Endometrial microvascular endothelial cells (primary cell): ENCODE data around the gene CARD10. TPM values are rescaled to one million over a fixed set of nuclear protein-coding genes. Genes with fewer than 3 reads are reported as not detected.
"Not testable (repeated sequence)": the region's sequence is repeated elsewhere in the genome, so short reads cannot be mapped to it uniquely, and the experiment has no call there.

Experiments used
- in situ Hi-C: cut with HindIII; loops from 2 replicates; pipeline ENCODE4 v1.10.0; 2017; ENCODE audit warnings: low sequenced_read_pairs, low pct_unique_long_range_greater_than_20kb; ENCODE audit errors: inconsistent ontology term
- total RNA-seq: library from RNA; depleted of rRNA; stranded (reverse); fragments of >200 nt; gene quantifications from one replicate; pipeline ENCODE4 v1.2.3, GENCODE V29; 2015; ENCODE audit errors: inconsistent ontology term

Gene CARD10
- total RNA-seq, 1 donor from 2014 or later = 69.6 TPM

DNA sequence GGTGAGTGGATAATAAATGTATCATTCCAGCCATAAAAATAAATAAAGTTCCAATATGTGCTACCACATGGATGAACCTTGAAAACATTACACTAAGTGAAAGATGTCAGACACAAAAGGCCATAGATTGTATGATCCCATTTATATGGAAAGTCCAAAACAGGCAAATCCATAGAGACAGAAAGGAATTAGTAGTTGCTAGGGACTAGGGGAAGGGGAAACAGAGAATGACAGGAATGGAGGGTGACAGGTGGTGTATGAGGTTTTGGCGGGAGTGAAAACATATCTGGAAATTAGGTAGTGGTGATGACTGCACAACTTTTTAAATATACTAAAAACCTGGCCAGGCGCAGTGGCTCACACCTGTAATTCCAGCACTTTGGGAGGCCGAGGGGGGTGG lies 15.2 kb upstream of the CARD10 start:
- in situ Hi-C loops = no loop called here

DNA sequence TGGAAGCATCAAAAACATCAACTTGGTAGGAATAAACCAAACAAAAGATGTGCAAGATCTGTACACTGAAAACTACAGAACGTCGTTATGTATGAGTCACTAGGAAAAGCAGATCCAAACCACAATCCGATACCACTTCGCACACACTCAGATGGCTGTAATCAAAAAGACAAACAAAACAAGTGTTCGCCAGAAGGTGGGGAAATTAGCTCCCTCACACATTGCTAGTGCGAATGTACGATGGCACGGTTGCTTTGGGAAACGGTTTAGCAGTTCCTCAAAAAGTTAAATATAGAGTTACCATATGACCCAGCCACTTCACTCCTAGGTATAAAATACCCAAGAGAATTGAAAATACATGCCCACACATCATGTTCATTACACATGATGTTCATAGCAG lies 14.8 kb upstream of the CARD10 start:
- in situ Hi-C loops = no loop called here

DNA sequence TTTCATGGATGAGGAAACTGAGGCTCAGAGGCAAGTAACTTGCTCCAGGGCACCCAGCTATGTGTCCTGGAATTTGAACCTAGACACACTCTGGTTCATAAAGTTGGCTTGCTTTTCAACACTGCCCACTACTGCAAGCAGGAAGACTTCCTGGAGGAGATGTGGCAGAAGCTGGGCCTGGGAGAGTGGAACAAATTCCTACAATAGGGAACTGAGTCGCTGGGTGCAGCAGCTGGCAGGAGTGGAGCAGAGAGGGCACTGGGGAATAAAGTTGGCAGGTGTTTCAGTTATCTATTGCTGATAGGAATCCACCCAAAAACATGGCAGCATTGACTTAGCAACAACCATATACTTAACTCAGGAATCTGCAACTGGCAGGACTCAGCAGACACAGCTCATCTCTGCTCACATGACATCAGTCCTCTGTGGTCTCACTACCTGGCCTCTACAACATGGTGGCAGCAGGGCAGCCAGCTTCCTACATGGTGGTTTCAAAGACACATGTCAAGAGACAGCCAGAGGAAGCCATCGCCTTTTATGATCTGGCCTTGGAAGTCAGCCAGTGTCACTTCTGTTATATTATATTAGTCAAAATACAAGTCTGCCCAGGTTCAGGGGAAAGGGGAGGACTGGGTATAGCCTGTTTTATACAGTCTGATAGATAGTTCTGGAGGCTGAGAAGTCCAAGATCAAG lies 10.6 kb upstream of the CARD10 start:
- in situ Hi-C loops = no loop called here

DNA sequence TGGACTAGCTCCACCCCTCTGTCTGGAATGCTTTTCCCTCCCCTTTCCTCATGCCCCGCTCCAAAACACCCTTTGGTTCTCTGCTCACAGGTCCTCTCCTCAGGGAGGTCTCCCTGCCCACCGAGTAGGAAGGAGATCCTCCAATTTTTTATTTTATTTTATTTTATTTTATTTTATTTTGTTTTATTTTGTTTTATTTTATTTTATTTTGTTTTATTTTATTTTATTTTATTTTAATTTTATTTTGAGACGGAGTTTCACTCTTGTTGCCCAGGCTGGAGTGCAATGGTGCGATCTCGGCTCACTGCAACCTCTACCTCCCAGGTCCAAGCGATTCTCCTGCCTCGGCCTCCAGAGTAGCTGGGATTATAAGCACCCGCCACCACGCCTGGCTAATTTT lies 8.7 kb upstream of the CARD10 start:
- in situ Hi-C loops = not testable (repeated sequence)

DNA sequence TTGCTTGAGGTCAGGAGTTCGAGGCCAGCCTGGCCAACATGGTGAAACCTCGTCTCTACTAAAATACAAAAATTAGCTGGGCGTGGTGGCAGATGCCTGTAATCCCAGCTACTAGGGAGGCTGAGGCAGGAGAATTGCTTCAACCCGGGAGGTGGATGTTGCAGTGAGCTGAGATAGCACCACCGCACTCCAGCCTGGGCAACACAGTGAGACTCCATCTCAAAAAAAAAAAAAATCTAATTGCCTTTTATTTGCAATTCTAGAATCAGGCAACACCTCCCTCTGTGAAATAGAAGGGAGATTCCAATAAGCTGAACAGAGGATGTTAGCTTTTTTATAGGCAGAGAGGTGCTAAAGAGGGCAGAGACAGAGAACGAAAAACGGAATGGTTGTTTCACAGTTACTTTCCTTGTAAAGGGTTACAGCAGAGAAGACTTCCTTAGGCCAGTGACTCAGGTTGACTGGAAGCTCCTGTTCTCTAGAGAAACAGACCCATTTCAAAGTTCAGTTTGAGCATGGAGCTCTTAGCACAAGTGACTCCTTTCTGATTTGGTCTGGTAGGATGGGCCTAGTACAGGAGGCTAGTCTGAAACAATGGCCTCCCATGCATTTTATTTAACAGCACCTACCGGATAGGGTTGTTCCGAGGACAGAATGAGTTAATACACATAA lies 8.0 kb upstream of the CARD10 start:
- in situ Hi-C loops = not testable (repeated sequence)

DNA sequence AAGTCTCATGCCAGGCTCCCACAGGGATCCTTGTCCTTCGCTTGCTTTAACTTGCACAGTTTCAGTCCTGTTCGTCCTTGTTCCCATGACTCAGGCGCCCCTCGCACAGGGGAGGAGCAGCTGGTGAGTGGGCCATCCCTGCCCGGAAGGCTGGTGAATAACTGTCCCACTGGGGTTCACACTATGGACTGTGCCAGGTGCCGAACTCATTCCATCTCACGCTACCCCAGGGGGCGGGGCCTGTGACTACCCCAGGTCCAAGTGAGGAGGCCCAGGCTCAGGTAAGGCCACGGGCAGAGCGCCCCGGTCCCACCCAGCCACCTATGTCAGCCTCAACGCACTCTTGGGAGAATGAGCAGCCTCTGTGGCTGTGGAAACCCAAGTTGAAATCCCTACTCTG lies 7.2 kb upstream of the CARD10 start:
- in situ Hi-C loops = no loop called here

DNA sequence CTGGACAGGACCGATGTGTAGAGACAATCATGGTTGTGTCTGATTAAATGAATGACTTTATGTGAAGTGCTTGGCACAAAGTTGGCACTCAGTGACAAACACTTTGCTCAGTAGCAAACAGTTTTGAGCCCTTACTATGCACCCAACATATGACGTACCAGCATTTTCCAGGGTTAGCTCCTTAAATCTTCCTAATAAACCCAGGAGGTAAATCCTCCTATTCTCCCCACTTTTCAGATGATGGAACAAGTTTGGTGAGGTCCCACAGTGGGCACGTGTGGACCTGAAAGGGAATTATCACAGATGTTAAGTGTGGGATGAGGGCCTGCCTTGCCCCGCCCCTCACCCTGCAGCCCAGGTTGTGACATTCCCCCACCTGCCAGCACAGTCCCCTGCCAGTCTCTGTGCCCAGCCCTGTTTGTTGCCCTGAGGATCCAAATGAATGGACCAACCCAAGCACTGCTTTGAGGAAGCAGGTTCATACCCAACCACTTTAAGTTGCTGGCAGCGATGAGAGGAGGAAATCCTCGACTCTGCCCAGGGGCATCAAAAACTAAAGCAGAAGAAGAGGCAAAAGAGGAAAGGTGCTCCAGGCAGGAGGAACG lies 6.6 kb upstream of the CARD10 start:
- in situ Hi-C loops = no loop called here

DNA sequence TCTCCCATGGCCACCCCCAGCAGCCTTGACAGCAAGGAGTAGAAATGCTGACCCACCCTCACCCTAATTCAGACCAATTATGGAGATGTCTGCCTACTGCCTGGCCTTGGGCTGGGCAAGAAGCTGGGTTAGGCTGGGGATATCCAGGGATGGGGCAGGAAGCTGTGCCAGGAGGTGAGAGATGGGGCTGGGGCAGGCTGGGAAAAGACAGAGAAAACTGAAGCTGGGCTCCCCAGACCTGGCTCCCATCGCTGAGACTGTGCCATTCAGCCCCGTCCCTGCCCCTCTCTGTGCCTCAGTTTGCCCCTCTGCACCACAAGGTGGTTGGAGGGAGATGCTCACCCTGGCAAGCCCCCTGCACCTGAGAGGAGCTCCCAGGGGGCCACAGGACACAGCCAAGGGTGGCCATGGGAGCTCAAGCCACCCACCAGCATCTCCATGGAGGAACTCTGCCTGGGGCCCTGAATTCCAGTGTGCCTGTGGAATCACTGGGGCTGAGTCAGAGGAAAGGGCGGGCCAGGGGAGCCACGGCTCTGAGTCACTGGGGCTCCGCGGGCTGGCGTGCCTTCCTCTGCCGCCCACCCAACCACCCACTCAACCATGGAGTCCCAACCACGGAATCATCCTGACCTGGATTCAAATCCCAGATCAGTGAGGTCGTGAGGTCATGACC lies 6.0 kb upstream of the CARD10 start:
- in situ Hi-C loops = no loop called here

DNA sequence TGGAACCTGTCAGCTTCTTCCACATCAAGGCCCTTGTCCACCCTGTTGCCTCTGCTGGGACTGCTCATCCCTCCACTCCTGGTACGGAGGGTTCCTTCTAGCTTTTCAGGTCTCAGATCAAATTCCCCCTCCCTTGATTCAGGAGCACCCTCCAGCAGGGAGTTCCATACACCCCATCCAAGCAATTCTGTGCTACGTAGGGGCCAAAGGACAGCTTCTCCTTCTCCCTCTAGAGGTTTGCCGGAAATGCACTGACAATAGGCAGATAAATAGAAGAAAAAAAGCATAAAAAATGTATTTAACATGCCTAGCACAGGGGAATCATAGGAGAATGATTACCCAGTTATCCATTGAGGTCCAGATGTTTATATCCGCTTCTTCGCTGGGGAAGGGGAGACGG lies 3.3 kb upstream of the CARD10 start:
- in situ Hi-C loops = no loop called here

DNA sequence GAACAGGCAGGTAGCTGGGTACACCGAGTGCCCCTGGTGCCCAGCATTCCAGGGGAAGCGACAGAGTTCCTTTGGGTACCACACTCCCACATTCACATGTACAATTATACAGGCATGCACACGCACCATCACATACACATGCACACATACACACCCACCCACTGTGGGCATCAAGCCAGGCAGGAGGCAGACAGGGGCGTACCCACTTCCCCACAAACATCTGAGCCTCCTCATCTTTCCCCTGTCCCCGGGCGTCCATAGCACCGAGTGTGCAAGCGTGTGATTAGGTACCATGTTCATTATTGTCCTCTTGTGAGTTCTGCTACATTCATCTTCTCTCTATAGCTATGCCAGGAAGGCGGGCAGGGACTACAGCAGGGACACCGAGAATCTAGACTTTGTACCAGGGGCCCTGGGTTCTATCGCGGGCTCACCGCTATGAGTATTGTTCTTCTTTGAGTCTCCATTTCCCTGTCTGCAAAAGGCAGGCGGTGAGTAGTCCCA lies 2.1 kb upstream of the CARD10 start:
- in situ Hi-C loops = no loop called here

DNA sequence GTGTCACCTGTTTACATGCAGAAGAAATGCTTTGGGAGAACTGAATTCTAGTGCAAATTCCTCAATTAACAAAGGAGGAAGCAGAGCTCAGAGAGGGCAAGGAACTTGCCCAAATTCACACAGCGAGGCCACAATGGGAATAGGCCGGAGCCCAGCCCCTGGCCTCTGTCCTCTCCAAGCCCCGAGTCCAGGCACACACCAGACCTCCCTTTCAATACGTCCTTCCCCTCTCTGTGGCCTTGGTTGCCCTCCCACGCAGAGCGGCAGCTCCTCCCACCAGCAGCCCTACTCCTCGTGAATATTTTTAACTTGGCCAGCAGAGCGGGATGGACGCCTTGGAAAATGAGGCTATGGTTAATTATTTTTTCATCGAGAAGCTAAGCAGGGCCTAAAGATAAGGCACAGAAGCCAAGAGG lies 1.6 kb upstream of the CARD10 start:
- in situ Hi-C loops = no loop called here

DNA sequence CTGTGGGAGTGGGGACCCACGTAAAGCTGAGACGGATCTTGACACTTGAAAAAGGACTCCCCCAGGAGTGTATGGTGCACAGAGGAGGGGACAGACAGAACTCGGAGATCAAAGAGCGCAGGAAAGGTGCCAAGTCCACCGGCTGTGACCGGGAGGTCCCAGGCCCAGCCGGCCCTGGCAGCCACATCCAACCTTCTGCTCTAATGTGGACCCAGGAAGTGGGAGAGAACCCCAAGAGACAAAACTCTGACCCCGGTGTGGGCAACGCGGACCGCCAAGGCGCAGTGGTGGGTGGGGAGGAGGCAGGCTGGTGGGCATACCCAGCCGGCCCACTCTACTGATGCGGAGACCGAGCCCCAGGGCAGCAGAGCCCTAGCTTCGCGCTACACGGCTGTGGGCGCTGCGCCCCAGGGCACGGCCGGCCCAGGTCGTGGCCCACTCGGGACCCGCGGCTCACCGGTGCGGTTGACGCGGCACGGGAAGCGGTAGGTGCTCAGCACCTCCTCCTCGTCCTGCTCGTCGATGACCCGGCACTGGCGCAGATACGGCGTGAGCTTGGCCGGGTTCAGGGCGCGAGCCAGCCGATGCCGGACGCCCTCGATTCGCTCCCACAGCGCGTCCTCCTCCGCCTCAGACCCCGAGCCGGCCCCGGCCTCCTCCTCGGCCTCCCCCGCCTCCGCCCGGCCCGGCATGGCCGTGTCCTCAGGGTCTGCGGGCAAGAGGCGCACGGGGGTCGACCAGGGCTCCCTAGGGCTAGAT lies 527 bp downstream of the CARD10 start:
- in situ Hi-C loops = no loop called here

DNA sequence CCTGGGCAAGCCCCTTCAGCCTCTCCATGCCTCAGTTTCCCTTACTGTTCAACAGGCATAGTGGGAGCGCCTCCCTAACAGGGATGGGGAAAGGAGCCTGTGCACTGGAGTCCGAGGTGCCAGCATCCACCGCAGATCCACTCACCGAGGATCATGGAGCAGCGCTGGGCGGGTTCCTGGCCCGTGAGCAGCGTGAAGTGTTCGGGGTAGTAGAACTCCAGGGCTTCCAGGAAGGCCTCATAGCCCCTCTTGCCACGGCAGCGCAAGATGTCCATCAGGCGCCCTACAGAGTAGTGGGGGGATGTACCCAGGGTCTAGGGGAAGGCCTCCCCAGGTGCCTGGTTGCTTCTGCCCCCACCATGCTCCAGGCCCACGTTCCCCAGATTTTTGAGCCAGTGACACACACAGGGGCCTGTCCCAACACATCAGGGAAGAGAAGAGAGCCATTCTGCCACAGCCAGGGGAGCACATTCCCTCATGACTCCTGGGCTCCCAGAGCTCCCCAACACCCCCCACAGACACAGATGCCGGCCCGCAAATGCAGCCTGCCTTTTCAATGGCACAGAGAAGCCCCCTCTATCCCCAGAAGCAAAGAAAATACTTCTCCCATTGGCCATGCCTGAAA lies 1.3 kb downstream of the CARD10 start:
- in situ Hi-C loops = no loop called here

DNA sequence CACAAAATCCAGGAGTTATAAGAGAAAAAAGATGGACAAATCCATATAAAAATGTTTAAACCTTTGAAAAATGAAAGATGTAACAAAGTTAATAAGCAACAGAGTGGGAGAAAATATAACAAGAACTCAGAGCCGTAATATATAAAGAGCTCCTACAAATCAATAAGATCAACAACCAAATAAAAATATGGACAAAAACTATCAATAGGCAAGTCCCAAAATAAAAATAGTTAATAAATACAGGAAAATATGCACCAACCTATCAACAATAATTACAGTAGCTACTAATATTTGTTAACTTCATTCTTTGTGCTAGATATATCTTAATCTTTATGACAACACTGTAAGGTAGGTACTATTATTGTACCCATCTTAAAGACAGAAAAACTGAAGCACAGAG lies 2.8 kb downstream of the CARD10 start:
- in situ Hi-C loops = no loop called here

DNA sequence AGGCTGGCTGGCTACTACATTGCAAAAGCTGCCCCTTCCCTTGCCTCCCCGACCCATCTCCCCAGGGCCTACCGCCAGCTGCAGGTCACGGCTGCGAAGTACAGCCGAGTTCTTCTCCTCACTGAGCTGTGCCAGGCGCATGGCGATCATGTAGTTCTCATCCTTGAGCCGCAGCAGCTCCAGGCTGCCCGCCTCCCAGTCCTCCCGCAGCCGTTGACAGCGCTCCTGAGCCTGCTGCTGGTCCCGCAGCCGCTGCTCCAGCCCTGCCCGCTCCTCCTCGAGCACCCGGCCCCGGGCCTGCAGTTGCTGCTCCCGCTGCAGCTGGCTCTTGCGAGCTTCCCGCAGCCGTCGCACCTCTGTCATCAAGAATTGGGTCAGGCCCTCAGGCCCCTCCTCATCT lies 3.3 kb downstream of the CARD10 start:
- in situ Hi-C loops = no loop called here

DNA sequence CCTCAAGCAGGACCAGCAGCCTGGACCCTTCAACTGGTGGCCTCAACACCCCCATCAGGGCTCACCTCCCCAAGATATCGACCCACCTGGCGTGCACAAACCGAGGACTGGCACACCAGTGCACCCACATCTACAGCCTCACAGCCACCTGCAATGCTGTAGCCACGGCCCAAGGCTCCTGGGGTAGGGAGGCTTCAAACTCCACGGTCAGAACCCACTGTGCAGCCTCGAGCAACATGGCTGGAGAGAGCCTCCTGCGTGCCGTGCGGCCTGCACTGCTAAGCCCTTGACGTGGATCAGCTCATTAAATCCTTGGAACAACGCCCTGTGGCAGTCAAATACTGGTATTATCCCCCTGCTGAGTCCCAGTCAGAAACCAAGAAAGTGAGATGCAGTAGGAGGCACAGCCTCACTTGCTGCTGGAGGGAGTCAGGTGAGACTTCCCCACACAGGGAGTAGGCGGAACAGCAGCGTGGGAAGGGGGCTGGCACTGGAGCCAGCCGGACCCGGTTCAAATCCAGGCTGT lies 4.6 kb downstream of the CARD10 start:
- in situ Hi-C loops = no loop called here

DNA sequence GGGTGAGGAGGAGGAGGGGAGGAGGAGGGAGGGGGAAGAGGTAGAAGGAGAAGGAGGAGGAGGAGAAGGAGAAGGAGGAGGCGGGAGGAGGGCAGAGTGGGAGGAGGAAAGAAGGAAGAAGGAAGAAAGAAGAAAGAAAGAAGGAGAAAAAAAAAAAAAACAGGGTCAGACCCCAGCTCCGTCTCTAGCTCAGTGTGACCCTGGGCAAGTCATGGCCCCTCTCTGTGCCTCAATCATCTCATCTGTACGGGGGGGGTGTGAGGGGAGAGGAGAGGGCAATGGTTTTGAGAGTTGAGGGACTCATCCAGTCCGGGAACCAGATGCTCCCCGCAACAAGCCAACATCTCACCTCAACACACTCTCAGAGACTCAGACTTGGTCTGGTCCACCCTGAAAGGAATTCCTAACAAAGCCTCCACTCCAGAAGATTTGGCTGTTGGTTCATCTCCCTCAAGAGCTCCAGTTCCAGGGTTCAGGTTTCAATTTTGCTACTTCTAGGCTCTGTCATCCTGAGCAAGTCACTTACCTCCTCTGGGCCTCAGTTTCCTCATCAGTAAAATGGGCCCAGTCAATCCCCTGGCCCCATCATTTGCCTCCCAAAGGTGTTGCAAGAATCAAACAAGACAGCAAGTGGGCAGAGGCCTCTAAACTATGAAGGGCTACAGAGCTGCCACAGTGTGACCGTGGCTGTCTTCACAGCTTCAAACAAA lies 7.7 kb downstream of the CARD10 start:
- in situ Hi-C loops = no loop called here

DNA sequence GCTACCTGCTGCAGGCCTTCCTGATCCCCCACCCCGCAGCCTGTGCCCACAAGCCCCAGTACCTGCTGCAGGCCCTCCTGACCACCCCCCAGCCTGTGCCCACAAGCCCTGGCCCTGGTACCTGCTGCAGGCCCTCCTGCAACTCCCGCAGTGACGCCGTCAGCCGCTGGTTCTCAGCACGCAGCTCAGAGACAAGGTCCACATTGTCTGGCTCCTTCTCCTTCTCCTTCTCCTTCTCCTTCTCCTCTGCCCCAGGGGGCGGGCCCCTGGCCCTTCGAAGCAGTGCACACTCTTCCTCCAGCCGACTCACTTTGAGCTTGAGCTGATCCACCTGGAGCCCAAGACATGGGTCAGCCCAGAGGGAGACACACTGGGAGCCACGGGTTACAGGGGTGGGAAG lies 9.1 kb downstream of the CARD10 start:
- in situ Hi-C loops = no loop called here
